Measurements from ENCODE around the gene ARL6IP5. TPM values are rescaled to one million over a fixed set of nuclear protein-coding genes. Genes with fewer than 3 reads are reported as not detected.
A peak's percentile ranks its signal among the peaks of the same experiment; 100 is the strongest.

Gene ARL6IP5
- total and polyA plus RNA-seq, 9 of the 15 experiments (the other 6 are each of a cell fraction or from before 2014, with no cell fraction given): 10.3 to 54.0 (median 12.7) TPM

- no peak for TF ChIP-seq IRF9 (tag; IDR thresholded peaks at IDR 0.05)
- no peak for TF ChIP-seq ADNP (tag; IDR thresholded peaks at IDR 0.05)
- no peak for TF ChIP-seq FOXO4 (CRISPR knock-in tag; IDR thresholded peaks at IDR 0.05)
- TF ChIP-seq RBM22 (IDR thresholded peaks at IDR 0.05; ENCODE audit: low read depth, low read length, poor library complexity, severe bottlenecking): no peak
- TF ChIP-seq FOXA3 (CRISPR knock-in tag; conservative IDR thresholded peaks at IDR 0.05 in 1 of 2, IDR thresholded peaks at IDR 0.05 in 1 of 2): 0 out of 4 replicates have a peak, but pooled peaks of 1 of the 2 experiments have one; percentile 16
- TF ChIP-seq ZNF79 (CRISPR knock-in tag; IDR thresholded peaks at IDR 0.05; ENCODE audit: low read depth): no peak
- no peak for TF ChIP-seq ZNF174 (CRISPR knock-in tag; IDR thresholded peaks at IDR 0.05)
- peak; percentile 47 for TF ChIP-seq TAF9B (IDR thresholded peaks at IDR 0.05; ENCODE audit: partially characterized antibody)
- peak in 1 of 3 experiments; percentile 57; a peak in 1 of 6 replicates for TF ChIP-seq ZBTB11 (CRISPR knock-in tag; IDR thresholded peaks at IDR 0.05)
- no peak for TF ChIP-seq ZBTB9 (CRISPR knock-in tag; IDR thresholded peaks at IDR 0.05)
- TF ChIP-seq ZNF696 (CRISPR knock-in tag; conservative IDR thresholded peaks at IDR 0.05): no peak
- peak; percentile 84 for TF ChIP-seq ELF1 (tag; IDR thresholded peaks at IDR 0.05)
- no peak for TF ChIP-seq ZNF740 (CRISPR knock-in tag; IDR thresholded peaks at IDR 0.05)
- no peak for TF ChIP-seq ZNF740 (tag; IDR thresholded peaks at IDR 0.05)
- no peak for TF ChIP-seq ZNF583 (CRISPR knock-in tag; IDR thresholded peaks at IDR 0.05)
- TF ChIP-seq NFIC (IDR thresholded peaks at IDR 0.05): no peak
- TF ChIP-seq ARHGAP35 (IDR thresholded peaks at IDR 0.05; ENCODE audit: partially characterized antibody): no peak
- no peak for TF ChIP-seq KDM2B (CRISPR knock-in tag; IDR thresholded peaks at IDR 0.05)
- no peak for TF ChIP-seq GTF2A2 (tag; IDR thresholded peaks at IDR 0.05)
- no peak for TF ChIP-seq HNRNPUL1 (IDR thresholded peaks at IDR 0.05; ENCODE audit: low read length)
These were observed 32.8 kb upstream of the ARL6IP5 start, which contains the start of gene TMF1 (continued) for GRCh38 chr3:69051756-69052471.

Measured in K562 (cell line).